Bronchial epithelial cell (primary cell): ENCODE results near the gene GIGYF1. TPM values are rescaled to one million over a fixed set of nuclear protein-coding genes. Genes with fewer than 3 reads are reported as not detected.

Source experiments
- DNase-seq: peaks from one replicate; pipeline ENCODE4 v3.0.0-alpha.2; 2010; ENCODE audit warnings: low read depth
- FAIRE-seq: peaks from 2 replicates; lab custom pipeline; 2011; peaks lifted over from hg19 to GRCh38; lab: Jason Lieb, UNC
- H3K27me3 ChIP-seq: 2 replicates; pipeline ENCODE4 v1.5.1; 2011; ENCODE audit warnings: low read length; ENCODE audit not compliant: control insufficient read depth, insufficient read depth
- H3K36me3 ChIP-seq: 2 replicates; pipeline ENCODE4 v1.5.1; 2011; ENCODE audit warnings: low read length; ENCODE audit not compliant: control insufficient read depth, insufficient read depth
- H3K4me3 ChIP-seq: 2 replicates; pipeline ENCODE4 v1.5.1; 2011; ENCODE audit warnings: mild to moderate bottlenecking, low read depth, low read length, control low read depth
- total RNA-seq: library from RNA; depleted of rRNA; stranded (reverse); fragments of >200 nt; gene quantifications from 2 replicates; pipeline ENCODE4 v1.2.1, GENCODE V29; 2014
- TF ChIP-seq, protein P1 (sequence below): IDR thresholded peaks from 2 replicates; pipeline ENCODE4 v1.5.1; 2011; ENCODE audit warnings: mild to moderate bottlenecking, moderate library complexity, low read length, control low read depth, inconsistent platforms; ENCODE audit not compliant: insufficient read depth, severe bottlenecking

The GIGYF1 gene
- 9.9 and 14.2 TPM in 2 replicates for total RNA-seq

- TF ChIP-seq, protein P1, sequence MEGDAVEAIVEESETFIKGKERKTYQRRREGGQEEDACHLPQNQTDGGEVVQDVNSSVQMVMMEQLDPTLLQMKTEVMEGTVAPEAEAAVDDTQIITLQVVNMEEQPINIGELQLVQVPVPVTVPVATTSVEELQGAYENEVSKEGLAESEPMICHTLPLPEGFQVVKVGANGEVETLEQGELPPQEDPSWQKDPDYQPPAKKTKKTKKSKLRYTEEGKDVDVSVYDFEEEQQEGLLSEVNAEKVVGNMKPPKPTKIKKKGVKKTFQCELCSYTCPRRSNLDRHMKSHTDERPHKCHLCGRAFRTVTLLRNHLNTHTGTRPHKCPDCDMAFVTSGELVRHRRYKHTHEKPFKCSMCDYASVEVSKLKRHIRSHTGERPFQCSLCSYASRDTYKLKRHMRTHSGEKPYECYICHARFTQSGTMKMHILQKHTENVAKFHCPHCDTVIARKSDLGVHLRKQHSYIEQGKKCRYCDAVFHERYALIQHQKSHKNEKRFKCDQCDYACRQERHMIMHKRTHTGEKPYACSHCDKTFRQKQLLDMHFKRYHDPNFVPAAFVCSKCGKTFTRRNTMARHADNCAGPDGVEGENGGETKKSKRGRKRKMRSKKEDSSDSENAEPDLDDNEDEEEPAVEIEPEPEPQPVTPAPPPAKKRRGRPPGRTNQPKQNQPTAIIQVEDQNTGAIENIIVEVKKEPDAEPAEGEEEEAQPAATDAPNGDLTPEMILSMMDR = no peak
- FAIRE-seq (no peak), DNase-seq (no peak)
- H3K4me3 ChIP-seq = peak within 1 kb of the TSS; percentile 67
- no peaks in the 10 kb centered on the region for H3K27me3 ChIP-seq
- peaks cover 6% of the 10 kb centered on the region for H3K36me3 ChIP-seq
These were observed at the start of gene GIGYF1 for GRCh38 chr7:100694098-100694745. Gene GIGYF1, minus strand, starts transcription at chr7:100694250. Its CDS starts 6,012 bp downstream, at chr7:100688238.

DNA sequence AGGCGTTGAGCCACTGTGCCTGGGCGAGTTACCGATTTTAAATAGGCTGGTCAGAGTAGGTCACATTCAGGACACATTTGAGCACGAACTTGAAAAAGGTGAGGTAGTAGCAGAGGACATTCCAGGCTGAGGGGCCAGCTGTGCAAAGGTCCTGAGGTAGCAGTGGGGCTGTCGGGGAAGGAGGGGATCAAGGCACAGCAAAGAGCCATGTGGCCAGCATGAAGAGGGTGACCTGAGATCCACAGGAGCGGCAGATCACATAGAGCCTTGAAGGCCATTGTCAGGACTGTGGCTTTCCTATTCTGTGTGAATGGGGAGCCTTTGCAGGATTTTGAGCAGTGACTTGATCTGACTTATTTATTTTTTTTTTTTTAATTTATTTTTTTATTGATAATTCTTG, 45.9 kb upstream of the GIGYF1 start:
- Histone ChIP-seq H3K36me3 (no peaks in the 10 kb centered on the region), H3K27me3 (no peaks in the 10 kb centered on the region), H3K4me3 (no peak overlapping the region)
- TF ChIP-seq, protein P1 = no peak
- DNase-seq (no peak), FAIRE-seq (no peak)

DNA sequence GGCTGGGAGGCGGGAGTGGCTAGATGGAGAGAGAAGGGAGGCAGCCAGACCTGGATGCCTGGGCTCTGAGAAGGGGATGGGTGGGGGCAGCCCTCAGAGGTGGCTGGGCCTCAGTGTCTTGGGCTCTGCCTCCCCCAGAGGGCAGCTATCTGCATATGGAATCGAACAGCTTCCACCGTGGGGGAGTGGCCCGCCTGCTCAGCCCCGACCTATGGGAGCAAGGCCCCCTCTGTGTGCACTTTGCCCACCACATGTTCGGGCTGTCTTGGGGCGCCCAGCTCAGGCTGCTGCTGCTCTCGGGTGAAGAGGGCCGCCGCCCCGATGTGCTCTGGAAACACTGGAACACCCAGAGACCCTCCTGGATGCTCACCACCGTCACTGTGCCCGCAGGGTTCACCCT, 42.6 kb upstream of the GIGYF1 start:
- no peak for DNase-seq
- Histone ChIP-seq H3K4me3 (no peak overlapping the region), H3K27me3 (no peaks in the 10 kb centered on the region), H3K36me3 (no peaks in the 10 kb centered on the region)
- FAIRE-seq = no peak
- TF ChIP-seq, protein P1 = no peak

- FAIRE-seq = no peak
- no peak overlapping the region for H3K4me3 ChIP-seq
- H3K27me3 ChIP-seq = no peaks in the 10 kb centered on the region
- TF ChIP-seq, protein P1 = no peak
- no peak for DNase-seq
- no peaks in the 10 kb centered on the region for H3K36me3 ChIP-seq
These were observed 41.7 kb upstream of the GIGYF1 start for GRCh38 chr7:100735730-100736129.

DNA sequence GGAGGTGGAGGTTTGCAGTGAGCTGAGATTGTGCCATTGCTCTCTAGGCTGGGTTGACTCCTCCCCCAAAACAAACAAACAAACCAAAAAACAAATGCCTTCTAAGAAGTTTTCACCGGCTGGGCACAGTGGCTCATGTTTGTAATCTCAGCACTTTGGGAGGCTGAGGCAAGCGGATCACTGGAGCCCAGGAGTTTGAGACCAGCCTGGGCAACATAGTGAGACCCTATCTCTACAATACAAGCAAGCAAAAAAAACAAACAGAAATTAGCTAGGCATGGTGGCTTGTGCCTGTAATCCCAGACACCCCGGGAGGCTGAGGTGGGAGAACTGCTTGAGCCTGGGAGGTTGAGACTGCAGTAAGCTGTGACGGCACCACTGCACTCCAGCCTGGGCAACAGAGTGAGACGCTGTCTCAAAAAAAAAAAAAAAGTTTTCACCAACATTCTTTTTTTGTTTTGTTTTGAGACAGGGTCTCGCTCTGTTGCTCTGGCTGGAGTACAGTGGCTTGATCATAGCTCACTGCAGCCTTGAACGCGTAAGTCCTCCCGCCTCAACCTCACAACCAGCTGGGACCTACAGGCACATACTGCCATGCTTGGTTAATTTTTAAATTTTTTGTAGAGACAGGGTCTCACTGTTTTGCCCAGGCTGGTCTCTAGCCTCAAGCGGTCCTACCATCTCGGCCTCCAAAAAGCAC, 38.0 kb upstream of the GIGYF1 start:
- Histone ChIP-seq H3K27me3 (no peaks in the 10 kb centered on the region), H3K36me3 (no peaks in the 10 kb centered on the region), H3K4me3 (no peak overlapping the region)
- TF ChIP-seq, protein P1 = no peak
- no peak for DNase-seq
- FAIRE-seq = no peak
